ENCODE results near the gene HOXC6. TPM values are rescaled to one million over a fixed set of nuclear protein-coding genes. Genes with fewer than 3 reads are reported as not detected.

HOXC6 gene
- total RNA-seq, 1 experiment from 2014 or later, result 10.2 TPM

GRCh38 chr12:54033106-54033979, 5.1 kb downstream of the HOXC6 start:
- Mint-ChIP-seq H3K9me3 (ENCODE audit: unreplicated experiment) (no peaks in the 10 kb centered on the region), H3K36me3 (ENCODE audit: insufficient read depth, unreplicated experiment) (peaks cover 12% of the 10 kb centered on the region), H3K27me3 (ENCODE audit: insufficient read depth, unreplicated experiment) (no peaks in the 10 kb centered on the region), H3K4me3 (ENCODE audit: unreplicated experiment) (peak overlapping the region; percentile 89), H3K4me1 (ENCODE audit: low read depth, unreplicated experiment) (peaks cover 6% of the 10 kb centered on the region), H3K27ac (ENCODE audit: unreplicated experiment) (peak overlapping the region; percentile 90)
- CTCF ChIA-PET, result interaction anchor here (0.5 to 3.8 kb wide), 23 partner anchors 9 to 292 kb away, joined by 3 to 67 read pairs (median 6); partner anchors contain the start of genes COPZ1, HOXC10, HOXC4 and HOXC8
- intact Hi-C loops (cut with micrococcal nuclease; ENCODE audit: unreplicated experiment), result no loop called here
- TF ChIP-seq CTCF (IDR thresholded peaks at IDR 0.05; ENCODE audit: insufficient read depth in 1 of 2, low read depth in 1 of 2, low read length in 1 of 2, severe bottlenecking in 1 of 2, unreplicated experiment in 1 of 2), result no peak
- H3K36me3 ChIP-seq (ENCODE audit: control insufficient read depth, insufficient read depth, low read length), result no peaks in the 10 kb centered on the region; the same call in 1 of the 2 replicates
- peak overlapping the region; percentile 52 for H3K4me3 ChIP-seq (ENCODE audit: low read depth, low read length)
- no peaks in the 10 kb centered on the region for H3K27me3 ChIP-seq (replicated peaks; ENCODE audit: control insufficient read depth, insufficient read depth, low read length)
- peaks cover 9% of the 10 kb centered on the region for H3K4me1 ChIP-seq
- POLR2A ChIA-PET, result interaction anchor here (0.5 to 1.8 kb wide), 10 partner anchors 16 to 292 kb away, joined by 3 to 19 read pairs (median 4); partner anchors contain the start of genes COPZ1 and SMUG1
- DNase-seq, result peak; percentile 74 to 83
- no peaks in the 10 kb centered on the region for H3K9me3 ChIP-seq
- TSS peak; percentile 24 for BruUV-seq (replicated peaks)

- Histone ChIP-seq H3K4me3 (ENCODE audit: low read depth, low read length) (peak overlapping the region; percentile 52), H3K4me1 (peaks cover 9% of the 10 kb centered on the region), H3K9me3 (no peaks in the 10 kb centered on the region), H3K27me3 (replicated peaks; ENCODE audit: control insufficient read depth, insufficient read depth, low read length) (no peaks in the 10 kb centered on the region), H3K36me3 (ENCODE audit: control insufficient read depth, insufficient read depth, low read length) (no peaks in the 10 kb centered on the region; the same call in 1 of the 2 replicates)
- peaks cover 6% of the 10 kb centered on the region for H3K4me1 Mint-ChIP-seq (ENCODE audit: low read depth, unreplicated experiment)
- DNase-seq, result peak; percentile 39 to 50
- no peaks in the 10 kb centered on the region for H3K27me3 Mint-ChIP-seq (ENCODE audit: insufficient read depth, unreplicated experiment)
- peak overlapping the region; percentile 89 for H3K4me3 Mint-ChIP-seq (ENCODE audit: unreplicated experiment)
- POLR2A ChIA-PET, result interaction anchor here (0.8 kb wide), 1 partner anchor 102 kb away, joined by 3 read pairs; no protein-coding TSS in a partner anchor
- no peak for TF ChIP-seq CTCF (IDR thresholded peaks at IDR 0.05; ENCODE audit: insufficient read depth in 1 of 2, low read depth in 1 of 2, low read length in 1 of 2, severe bottlenecking in 1 of 2, unreplicated experiment in 1 of 2)
- H3K27ac Mint-ChIP-seq (ENCODE audit: unreplicated experiment), result peak overlapping the region; percentile 90
- intact Hi-C loops (cut with micrococcal nuclease; ENCODE audit: unreplicated experiment), result no loop called here
- CTCF ChIA-PET, result interaction anchor here (2.3 to 3.8 kb wide), 2 partner anchors 101 to 102 kb away, joined by 11 to 50 read pairs; no protein-coding TSS in a partner anchor
- TSS peak; percentile 21 for BruUV-seq (replicated peaks)
- no peaks in the 10 kb centered on the region for H3K9me3 Mint-ChIP-seq (ENCODE audit: unreplicated experiment)
- H3K36me3 Mint-ChIP-seq (ENCODE audit: insufficient read depth, unreplicated experiment), result peaks cover 6% of the 10 kb centered on the region
Measured at GRCh38 chr12:54033980-54034784, 5.9 kb downstream of the HOXC6 start.
